ENCODE measurements around the gene CLDN6. TPM values are rescaled to one million over a fixed set of nuclear protein-coding genes. Genes with fewer than 3 reads are reported as not detected.

The CLDN6 gene
- total RNA-seq, 2 donors from 2014 or later: not detected

GRCh38 chr16:3042376-3042775, 24.4 kb upstream of the CLDN6 start:
- H3K36me3 ChIP-seq: no peaks in the 10 kb centered on the region
- no peak for TF ChIP-seq CTCF (IDR thresholded peaks at IDR 0.05)
- H3K9me3 ChIP-seq: no peaks in the 10 kb centered on the region
- H3K27me3 ChIP-seq (replicated peaks; ENCODE audit: insufficient read depth): peaks cover 23% of the 10 kb centered on the region
- H3K4me3 ChIP-seq: no peak overlapping the region
- ATAC-seq (ENCODE audit: insufficient number of reproducible peaks, low FRiP score, low read depth): no peak
- peaks cover 15 to 17% of the 10 kb centered on the region in 2 donors for H3K4me1 ChIP-seq (ENCODE audit: control insufficient read depth in 1 of 2, low read depth in 2 of 2)
- H3K27ac ChIP-seq: no peak overlapping the region
- no peak for DNase-seq (ENCODE audit: low spot score)

- Histone ChIP-seq H3K27me3 (replicated peaks; ENCODE audit: insufficient read depth) (peaks cover 8% of the 10 kb centered on the region), H3K36me3 (no peaks in the 10 kb centered on the region), H3K9me3 (no peaks in the 10 kb centered on the region), H3K4me1 (ENCODE audit: control insufficient read depth in 1 of 2, low read depth in 2 of 2) (peaks cover 0 to 6% of the 10 kb centered on the region in 2 donors), H3K27ac (no peak overlapping the region), H3K4me3 (no peak overlapping the region)
- no peak for TF ChIP-seq CTCF (IDR thresholded peaks at IDR 0.05)
- ATAC-seq (ENCODE audit: insufficient number of reproducible peaks, low FRiP score, low read depth): no peak
- no peak for DNase-seq (ENCODE audit: low spot score)
These were observed 20.9 kb upstream of the CLDN6 start for GRCh38 chr16:3038896-3039295.

DNA sequence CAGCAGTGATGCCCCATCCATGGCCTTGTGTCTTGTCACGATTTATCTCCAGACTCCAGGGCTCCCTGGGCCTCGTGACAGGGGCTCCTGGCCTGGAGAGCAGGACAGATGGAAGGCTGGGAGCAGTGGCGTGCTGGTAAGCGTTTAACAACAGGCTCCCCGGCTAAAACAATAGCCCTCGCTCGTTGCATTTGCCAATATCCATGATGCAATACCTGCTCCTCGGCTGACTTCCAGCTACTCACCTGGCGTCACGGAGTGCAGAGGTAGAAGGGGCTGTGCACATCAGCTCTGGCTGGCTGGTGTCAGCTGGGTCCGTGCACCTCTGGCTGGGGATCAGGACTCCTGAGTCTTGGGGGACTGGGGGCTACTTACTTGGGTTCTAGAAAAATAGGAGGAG, 20.3 kb upstream of the CLDN6 start:
- TF ChIP-seq CTCF (IDR thresholded peaks at IDR 0.05): no peak
- Histone ChIP-seq H3K27ac (no peak overlapping the region), H3K9me3 (no peaks in the 10 kb centered on the region), H3K4me1 (ENCODE audit: control insufficient read depth in 1 of 2, low read depth in 2 of 2) (peaks cover 0 to 6% of the 10 kb centered on the region in 2 donors), H3K4me3 (no peak overlapping the region), H3K36me3 (no peaks in the 10 kb centered on the region), H3K27me3 (replicated peaks; ENCODE audit: insufficient read depth) (peaks cover 8% of the 10 kb centered on the region)
- ATAC-seq (ENCODE audit: insufficient number of reproducible peaks, low FRiP score, low read depth) (no peak), DNase-seq (ENCODE audit: low spot score) (no peak)

DNA sequence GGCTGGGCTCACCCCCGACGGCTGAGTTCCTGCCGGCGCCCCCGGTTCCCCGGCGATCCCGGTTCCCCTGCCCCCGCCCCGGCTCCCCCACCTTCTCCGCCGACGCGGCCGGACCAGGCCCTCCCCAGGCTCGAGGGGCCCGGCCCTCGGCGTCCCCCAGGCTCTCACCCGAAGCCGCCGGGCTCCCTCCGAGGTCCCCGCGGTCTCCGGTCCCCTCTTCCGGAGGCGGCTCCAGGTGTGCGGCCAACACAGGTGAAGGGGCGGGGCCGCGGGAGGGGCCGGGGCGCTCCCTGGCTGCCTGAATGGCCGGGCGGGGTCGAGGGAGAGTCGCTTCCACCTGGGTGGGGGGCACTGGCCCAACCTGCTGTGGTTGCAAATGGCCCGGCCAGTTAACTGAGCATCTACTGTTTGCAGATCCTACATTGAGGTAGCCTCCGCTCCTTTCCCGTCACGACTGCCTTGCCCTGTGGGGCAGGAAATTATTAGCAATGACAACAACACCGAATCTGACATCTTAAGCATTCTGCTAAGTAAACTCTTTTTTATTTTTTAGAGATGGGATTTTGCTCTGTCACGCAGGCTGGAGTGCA, 18.8 kb upstream of the CLDN6 start, which contains the start of gene BICDL2:
TSS of gene BICDL2 (minus strand) at position 219 of the 590 bp plus-strand sequence. CDS start 1,448 bp downstream, outside the sequence.
- Histone ChIP-seq H3K4me1 (ENCODE audit: control insufficient read depth in 1 of 2, low read depth in 2 of 2) (peaks cover 0 to 6% of the 10 kb centered on the region in 2 donors), H3K4me3 (peak within 1 kb of the TSS; percentile 31), H3K9me3 (no peaks in the 10 kb centered on the region), H3K27ac (no peak within 1 kb of the TSS), H3K36me3 (no peaks in the 10 kb centered on the region), H3K27me3 (replicated peaks; ENCODE audit: insufficient read depth) (peaks cover 8% of the 10 kb centered on the region)
- ATAC-seq (ENCODE audit: insufficient number of reproducible peaks, low FRiP score, low read depth) (no peak), DNase-seq (ENCODE audit: low spot score) (no peak)
- TF ChIP-seq CTCF (IDR thresholded peaks at IDR 0.05): no peak

DNA sequence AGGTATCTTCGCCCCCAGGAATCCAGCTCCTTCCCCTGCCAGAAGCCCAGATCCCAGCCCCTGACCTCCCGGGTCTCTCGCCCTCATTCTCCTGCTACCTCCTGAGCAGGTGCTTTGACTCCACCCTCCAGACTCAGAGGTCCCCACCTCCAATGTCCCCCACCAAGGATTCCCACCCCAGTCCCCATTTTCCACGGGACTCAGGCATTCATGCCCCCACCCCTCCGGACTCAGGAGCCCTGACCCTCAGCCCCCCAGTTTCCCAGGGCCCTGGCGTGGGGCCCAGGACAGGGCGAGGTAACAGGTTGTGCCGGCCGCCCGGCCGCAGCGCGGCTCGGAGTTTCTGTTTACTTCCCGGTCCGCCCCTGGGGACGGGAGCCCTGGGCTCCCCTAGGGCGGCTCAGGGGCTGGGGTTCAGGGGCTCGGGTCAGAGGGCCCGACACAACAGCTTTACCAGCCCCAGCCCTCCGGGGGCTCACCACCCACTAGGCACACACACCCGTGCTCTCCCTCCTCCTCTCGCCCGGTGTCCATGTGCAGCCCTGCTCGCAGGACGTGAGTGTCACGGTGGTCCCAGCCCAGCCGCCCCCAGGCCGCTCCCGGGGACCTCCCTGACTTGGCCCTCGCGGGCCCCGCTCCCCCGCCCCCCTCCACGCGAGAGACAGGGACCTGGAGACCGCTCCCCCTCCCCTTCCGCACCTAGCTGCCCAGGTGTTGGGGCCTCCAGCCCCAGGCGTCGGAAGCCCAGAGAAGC, 18.2 kb upstream of the CLDN6 start:
- no peak for TF ChIP-seq CTCF (IDR thresholded peaks at IDR 0.05)
- Histone ChIP-seq H3K4me3 (peak overlapping the region; percentile 31), H3K27me3 (replicated peaks; ENCODE audit: insufficient read depth) (peaks cover 8% of the 10 kb centered on the region), H3K36me3 (no peaks in the 10 kb centered on the region), H3K4me1 (ENCODE audit: control insufficient read depth in 1 of 2, low read depth in 2 of 2) (peaks cover 0 to 6% of the 10 kb centered on the region in 2 donors), H3K27ac (no peak overlapping the region), H3K9me3 (no peaks in the 10 kb centered on the region)
- ATAC-seq (ENCODE audit: insufficient number of reproducible peaks, low FRiP score, low read depth): no peak
- no peak for DNase-seq (ENCODE audit: low spot score)
